ENCODE measurements around the gene RHOB. TPM values are rescaled to one million over a fixed set of nuclear protein-coding genes. Genes with fewer than 3 reads are reported as not detected.

The RHOB gene
- polyA plus RNA-seq, 1 donor from 2014 or later, result 205 TPM

DNA sequence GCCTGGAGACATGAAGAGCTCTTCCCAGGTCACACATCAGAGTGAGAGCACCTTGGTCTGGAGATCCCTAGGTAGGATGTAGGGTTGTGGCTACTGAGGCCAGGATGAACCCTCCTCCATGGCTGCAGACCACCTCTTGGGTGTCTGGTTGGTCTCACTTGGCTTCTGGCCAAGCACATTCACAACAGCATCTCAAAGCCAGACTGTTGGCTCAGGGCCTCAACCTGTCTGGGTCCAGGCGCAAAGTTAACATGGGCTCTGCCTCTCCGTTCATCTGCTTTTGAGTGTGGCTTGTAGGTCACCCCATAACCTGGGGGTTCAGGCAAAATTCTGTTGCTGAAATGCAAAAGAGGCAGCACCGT is 40.1 kb downstream of the RHOB start:
- Histone ChIP-seq H3K4me3 (ENCODE audit: low read length) (no peak overlapping the region), H3K9me3 (ENCODE audit: low read length) (no peaks in the 10 kb centered on the region), H3K9ac (ENCODE audit: low read length) (no peak overlapping the region), H3K36me3 (ENCODE audit: insufficient read depth, low read length) (no peaks in the 10 kb centered on the region), H3K9me2 (ENCODE audit: insufficient read depth, low read length) (no peaks in the 10 kb centered on the region), H3K27me3 (ENCODE audit: insufficient read depth, low read depth, low read length) (no peaks in the 10 kb centered on the region), H2AFZ (ENCODE audit: low read depth, low read length) (no peak overlapping the region), H3K27ac (ENCODE audit: low read length) (no peak overlapping the region), H4K20me1 (ENCODE audit: insufficient read depth) (no peaks in the 10 kb centered on the region), H3K4me2 (ENCODE audit: low read length) (no peak overlapping the region), H3K79me2 (replicated peaks; ENCODE audit: insufficient read depth, low read length) (no peaks in the 10 kb centered on the region), H3F3A (ENCODE audit: insufficient read depth, low read length, poor library complexity, severe bottlenecking) (no peaks in the 10 kb centered on the region)
- TF ChIP-seq EP300 (conservative IDR thresholded peaks at IDR 0.05; ENCODE audit: poor library complexity, severe bottlenecking) (no peak), EZH2 (IDR thresholded peaks at IDR 0.05; ENCODE audit: borderline replicate concordance, insufficient read depth, low read length, poor library complexity, severe bottlenecking) (no peak), MXI1 (conservative IDR thresholded peaks at IDR 0.05; ENCODE audit: poor library complexity, severe bottlenecking) (no peak), REST (IDR thresholded peaks at IDR 0.05; ENCODE audit: borderline replicate concordance) (no peak), RAD21 (conservative IDR thresholded peaks at IDR 0.05) (no peak), POLR2AphosphoS5 (IDR thresholded peaks at IDR 0.05) (no peak), CTCF (IDR thresholded peaks at IDR 0.05; ENCODE audit: poor library complexity, severe bottlenecking) (no peak), SMC3 (conservative IDR thresholded peaks at IDR 0.05; ENCODE audit: poor library complexity) (no peak), TAF1 (IDR thresholded peaks at IDR 0.05; ENCODE audit: low read depth) (no peak)

GRCh38 chr2:20487392-20488174 is 40.7 kb downstream of the RHOB start:
- Histone ChIP-seq H3K27me3 (ENCODE audit: insufficient read depth, low read depth, low read length) (no peaks in the 10 kb centered on the region), H3K9ac (ENCODE audit: low read length) (no peak overlapping the region), H3K9me2 (ENCODE audit: insufficient read depth, low read length) (no peaks in the 10 kb centered on the region), H3K4me2 (ENCODE audit: low read length) (no peak overlapping the region), H3K79me2 (replicated peaks; ENCODE audit: insufficient read depth, low read length) (no peaks in the 10 kb centered on the region), H4K20me1 (ENCODE audit: insufficient read depth) (no peaks in the 10 kb centered on the region), H3K4me3 (ENCODE audit: low read length) (no peak overlapping the region), H3K9me3 (ENCODE audit: low read length) (no peaks in the 10 kb centered on the region), H2AFZ (ENCODE audit: low read depth, low read length) (no peak overlapping the region), H3K27ac (ENCODE audit: low read length) (no peak overlapping the region), H3K36me3 (ENCODE audit: insufficient read depth, low read length) (no peaks in the 10 kb centered on the region), H3F3A (ENCODE audit: insufficient read depth, low read length, poor library complexity, severe bottlenecking) (no peaks in the 10 kb centered on the region)
- TF ChIP-seq POLR2AphosphoS5 (IDR thresholded peaks at IDR 0.05), result no peak
- no peak for TF ChIP-seq CTCF (IDR thresholded peaks at IDR 0.05; ENCODE audit: poor library complexity, severe bottlenecking)
- no peak for TF ChIP-seq MXI1 (conservative IDR thresholded peaks at IDR 0.05; ENCODE audit: poor library complexity, severe bottlenecking)
- no peak for TF ChIP-seq REST (IDR thresholded peaks at IDR 0.05; ENCODE audit: borderline replicate concordance)
- no peak for TF ChIP-seq SMC3 (conservative IDR thresholded peaks at IDR 0.05; ENCODE audit: poor library complexity)
- TF ChIP-seq EP300 (conservative IDR thresholded peaks at IDR 0.05; ENCODE audit: poor library complexity, severe bottlenecking), result no peak
- TF ChIP-seq RAD21 (conservative IDR thresholded peaks at IDR 0.05), result no peak
- TF ChIP-seq EZH2 (IDR thresholded peaks at IDR 0.05; ENCODE audit: borderline replicate concordance, insufficient read depth, low read length, poor library complexity, severe bottlenecking), result no peak
- TF ChIP-seq TAF1 (IDR thresholded peaks at IDR 0.05; ENCODE audit: low read depth), result no peak
